ENCODE data around the gene TSHZ2.

TSHZ2 gene

GRCh38 chr20:52994184-52994970, 22.2 kb downstream of the TSHZ2 start:
- no peak for DNase-seq (ENCODE audit: low read depth in 3 of 3)

GRCh38 chr20:52996130-52996529, 24.0 kb downstream of the TSHZ2 start:
- no peak for DNase-seq (ENCODE audit: low read depth in 3 of 3)

- no peak for DNase-seq (ENCODE audit: low read depth in 3 of 3)
These were observed 24.5 kb downstream of the TSHZ2 start for GRCh38 chr20:52996658-52997057.

- DNase-seq (ENCODE audit: low read depth in 3 of 3) = no peak
These were observed 26.1 kb downstream of the TSHZ2 start for GRCh38 chr20:52998268-52998667.

GRCh38 chr20:52999040-52999439, 26.9 kb downstream of the TSHZ2 start:
- no peak for DNase-seq (ENCODE audit: low read depth in 3 of 3)

GRCh38 chr20:53001498-53002301, 29.5 kb downstream of the TSHZ2 start:
- DNase-seq (ENCODE audit: low read depth in 3 of 3) = no peak

- no peak for DNase-seq (ENCODE audit: low read depth in 3 of 3)
These were observed 30.6 kb downstream of the TSHZ2 start for GRCh38 chr20:53002786-53003185.

GRCh38 chr20:53003420-53004154, 31.4 kb downstream of the TSHZ2 start:
- no peak for DNase-seq (ENCODE audit: low read depth in 3 of 3)

GRCh38 chr20:53004267-53004813, 32.2 kb downstream of the TSHZ2 start:
- no peak for DNase-seq (ENCODE audit: low read depth in 3 of 3)

GRCh38 chr20:53009979-53010735, 38.0 kb downstream of the TSHZ2 start:
- no peak for DNase-seq (ENCODE audit: low read depth in 3 of 3)

- DNase-seq (ENCODE audit: low read depth in 3 of 3) = no peak
These were observed 39.5 kb downstream of the TSHZ2 start for GRCh38 chr20:53011640-53012039.

- no peak for DNase-seq (ENCODE audit: low read depth in 3 of 3)
These were observed 41.0 kb downstream of the TSHZ2 start for GRCh38 chr20:53013183-53013582.

GRCh38 chr20:53013847-53014246, 41.7 kb downstream of the TSHZ2 start:
- no peak for DNase-seq (ENCODE audit: low read depth in 3 of 3)

GRCh38 chr20:53016071-53016470, 43.9 kb downstream of the TSHZ2 start:
- DNase-seq (ENCODE audit: low read depth in 3 of 3) = no peak

GRCh38 chr20:53016534-53017042, 44.4 kb downstream of the TSHZ2 start:
- DNase-seq (ENCODE audit: low read depth in 3 of 3) = no peak

GRCh38 chr20:53017206-53017605, 45.0 kb downstream of the TSHZ2 start:
- DNase-seq (ENCODE audit: low read depth in 3 of 3) = no peak

- no peak for DNase-seq (ENCODE audit: low read depth in 3 of 3)
These were observed 47.3 kb downstream of the TSHZ2 start for GRCh38 chr20:53019464-53019863.

- DNase-seq (ENCODE audit: low read depth in 3 of 3) = no peak
These were observed 48.2 kb downstream of the TSHZ2 start for GRCh38 chr20:53020376-53020775.

GRCh38 chr20:53020834-53021233, 48.7 kb downstream of the TSHZ2 start:
- no peak for DNase-seq (ENCODE audit: low read depth in 3 of 3)

GRCh38 chr20:53021934-53022333, 49.8 kb downstream of the TSHZ2 start:
- DNase-seq (ENCODE audit: low read depth in 3 of 3) = no peak
